CD4-positive, alpha-beta T cell treated with Interleukin-10 for 1 hour (primary cell): ENCODE data around the gene WFDC1.
A peak's percentile ranks its signal among the peaks of the same experiment; 100 is the strongest.

Source experiments
- DNase-seq: peaks from one replicate; pipeline ENCODE4 v3.0.0-alpha.2; 2020

WFDC1 gene

DNA sequence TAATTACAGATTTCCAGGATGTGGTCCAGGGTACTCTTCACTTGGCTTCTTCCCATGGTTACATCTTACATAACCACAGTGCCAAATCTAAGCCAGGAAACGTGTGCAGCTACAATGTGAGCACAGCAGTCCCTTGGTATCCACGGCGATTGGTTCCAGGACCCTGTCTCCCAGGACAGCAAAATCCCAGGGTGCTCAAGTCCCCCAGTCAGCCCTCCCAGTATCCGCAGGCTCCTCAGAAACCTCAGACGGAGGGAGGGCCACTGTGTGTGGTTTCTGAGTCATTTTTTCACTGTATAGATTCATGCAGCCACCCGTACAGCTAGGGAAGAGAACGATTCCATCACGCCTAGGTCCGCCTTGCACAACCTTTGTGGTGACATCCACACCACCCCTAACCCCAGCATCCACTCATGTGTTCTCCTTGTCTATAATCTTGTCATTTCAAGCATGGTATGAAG, 62.5 kb downstream of the WFDC1 start:
- no peak for DNase-seq

DNA sequence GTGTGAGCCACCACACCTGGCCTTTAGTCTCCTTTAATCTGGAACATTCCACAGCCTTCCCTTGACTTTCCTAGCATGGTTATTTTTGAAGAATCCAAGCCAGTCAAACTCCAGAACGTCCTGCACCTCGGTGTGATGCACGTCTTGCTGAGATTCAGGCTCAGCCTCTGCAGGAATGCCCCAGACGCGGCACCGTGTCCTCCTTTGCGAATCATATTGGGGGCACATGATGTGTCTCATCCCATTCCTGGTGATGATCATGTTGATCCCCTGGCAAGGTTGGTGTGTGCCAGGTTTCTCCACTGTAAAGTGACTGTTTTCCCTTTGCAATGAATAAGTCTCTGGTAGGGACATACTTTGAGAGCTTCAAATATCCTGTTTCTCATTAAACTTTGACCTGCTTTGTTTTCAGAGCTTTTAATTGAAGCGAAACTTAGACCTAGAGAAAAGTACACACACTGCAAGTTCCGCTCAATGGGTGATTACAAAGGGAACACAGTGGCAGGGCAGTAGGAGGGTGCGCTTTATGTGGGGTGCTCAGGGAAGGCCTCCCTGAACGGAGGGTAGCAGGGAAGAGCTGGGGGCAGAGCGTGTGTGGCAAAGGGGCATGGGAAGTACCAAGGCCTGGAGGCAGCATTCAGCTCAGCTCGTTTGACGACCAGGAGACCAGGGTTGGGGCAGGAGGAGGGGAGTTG, 64.1 kb downstream of the WFDC1 start:
- no peak for DNase-seq

DNA sequence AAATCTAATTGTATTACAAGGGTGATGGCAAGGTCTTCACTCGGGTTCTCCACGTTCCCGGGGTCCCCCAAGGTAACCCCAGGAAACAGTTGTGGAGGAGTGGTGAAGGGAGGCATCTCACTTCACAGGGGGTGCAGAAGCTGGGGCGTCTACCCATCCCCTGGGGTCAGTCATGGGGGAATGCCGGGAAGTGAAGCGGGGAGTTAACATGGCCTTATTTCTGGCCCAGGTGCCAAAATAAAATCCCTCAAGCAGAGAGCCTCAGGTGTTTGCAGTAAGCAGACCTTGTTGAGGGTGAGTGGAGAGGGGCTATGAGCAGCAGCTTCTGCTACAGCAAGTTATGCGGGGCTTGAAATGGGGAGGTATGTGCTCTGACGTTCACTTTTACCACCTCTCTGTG, 64.6 kb downstream of the WFDC1 start:
- no peak for DNase-seq

DNA sequence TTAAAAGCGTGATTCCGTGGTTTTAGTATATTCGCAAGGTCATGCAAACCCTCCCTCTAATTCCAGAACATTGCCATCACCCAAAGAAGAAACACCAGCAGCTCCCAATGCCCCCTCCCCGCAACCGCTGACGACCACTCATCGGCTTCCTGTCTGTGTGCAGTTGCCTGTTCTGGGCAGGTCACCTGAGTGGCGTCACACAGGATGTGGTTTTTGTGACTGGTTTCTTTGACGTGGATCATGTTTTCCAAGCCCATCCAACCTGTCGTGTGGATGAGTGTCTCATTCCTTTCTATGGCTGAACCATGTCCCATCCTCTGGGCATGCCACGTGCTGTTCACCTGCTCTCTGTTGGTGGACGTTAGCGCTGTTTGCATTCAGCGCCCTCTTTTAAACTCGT, 65.5 kb downstream of the WFDC1 start:
- DNase-seq, result peak; percentile 9

- no peak for DNase-seq
Observed at GRCh38 chr16:84360748-84361147, 66.1 kb downstream of the WFDC1 start.

DNA sequence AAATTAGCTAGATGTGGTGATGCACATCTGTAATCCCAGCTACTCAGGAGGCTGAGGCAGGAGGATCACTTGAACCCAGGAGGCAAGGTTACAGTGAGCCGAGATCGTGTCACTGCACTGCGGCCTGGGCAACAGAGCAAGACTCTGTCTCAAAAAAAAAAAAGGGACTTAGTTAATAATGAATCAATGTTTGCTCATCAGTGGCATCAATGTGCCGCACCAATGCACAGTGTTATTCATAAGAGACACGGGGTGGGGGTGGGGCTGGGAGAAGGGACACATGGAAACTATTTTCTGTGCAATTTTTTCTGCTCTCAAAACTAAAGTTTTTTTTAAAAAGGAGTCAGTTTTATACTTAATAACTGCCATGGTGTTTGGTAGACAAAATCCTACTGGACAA, 66.9 kb downstream of the WFDC1 start:
- DNase-seq, result no peak

GRCh38 chr16:84362471-84362941, 67.8 kb downstream of the WFDC1 start:
- DNase-seq, result no peak

DNA sequence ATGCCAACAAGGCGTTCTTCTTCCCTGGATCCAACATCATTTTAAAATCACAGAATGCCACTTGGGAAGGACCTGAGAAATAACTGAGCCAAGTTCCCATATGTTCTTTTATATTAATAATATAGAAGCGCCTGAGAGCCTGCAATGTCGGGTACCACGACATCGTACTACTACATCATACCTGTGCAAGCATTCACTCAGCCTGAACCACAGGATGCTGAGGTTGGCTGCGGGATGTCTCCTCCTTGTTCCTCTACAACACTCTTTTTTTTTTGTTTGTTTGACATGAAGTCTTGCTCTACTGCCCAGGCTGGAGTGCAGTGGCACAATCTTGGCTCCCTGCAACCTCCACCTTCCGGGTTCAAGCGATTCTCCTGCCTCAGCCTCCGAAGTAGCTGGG, 71.5 kb downstream of the WFDC1 start:
- DNase-seq, result no peak

DNA sequence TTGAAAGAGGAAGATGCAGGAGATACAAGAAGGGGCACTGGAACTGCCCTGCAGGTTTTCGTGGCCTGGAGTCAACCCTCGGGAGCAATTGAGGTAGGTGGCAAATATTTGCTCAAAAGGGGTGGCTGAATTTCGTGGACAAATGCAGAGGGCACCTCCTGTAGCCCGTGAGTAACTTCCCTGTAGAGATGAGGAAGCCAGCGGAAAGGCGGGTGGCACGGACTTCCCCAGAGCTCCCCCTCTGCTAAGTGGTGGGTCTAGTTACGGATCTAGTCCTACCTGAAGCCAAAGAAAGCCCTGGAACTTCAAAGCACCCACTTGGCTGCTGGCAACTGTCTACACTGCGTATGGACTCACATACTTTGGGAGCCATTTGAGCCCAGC, 72.6 kb downstream of the WFDC1 start:
- DNase-seq, result no peak

- no peak for DNase-seq
Observed at GRCh38 chr16:84367750-84368307, 73.2 kb downstream of the WFDC1 start.

- no peak for DNase-seq
Observed at GRCh38 chr16:84368308-84368996, 73.8 kb downstream of the WFDC1 start, which contains the start of gene ATP2C2. ATP2C2 (plus strand) TSS chr16:84368538; CDS start chr16:84368616, 78 bp downstream.

GRCh38 chr16:84369105-84369504, 74.4 kb downstream of the WFDC1 start:
- DNase-seq, result no peak

DNA sequence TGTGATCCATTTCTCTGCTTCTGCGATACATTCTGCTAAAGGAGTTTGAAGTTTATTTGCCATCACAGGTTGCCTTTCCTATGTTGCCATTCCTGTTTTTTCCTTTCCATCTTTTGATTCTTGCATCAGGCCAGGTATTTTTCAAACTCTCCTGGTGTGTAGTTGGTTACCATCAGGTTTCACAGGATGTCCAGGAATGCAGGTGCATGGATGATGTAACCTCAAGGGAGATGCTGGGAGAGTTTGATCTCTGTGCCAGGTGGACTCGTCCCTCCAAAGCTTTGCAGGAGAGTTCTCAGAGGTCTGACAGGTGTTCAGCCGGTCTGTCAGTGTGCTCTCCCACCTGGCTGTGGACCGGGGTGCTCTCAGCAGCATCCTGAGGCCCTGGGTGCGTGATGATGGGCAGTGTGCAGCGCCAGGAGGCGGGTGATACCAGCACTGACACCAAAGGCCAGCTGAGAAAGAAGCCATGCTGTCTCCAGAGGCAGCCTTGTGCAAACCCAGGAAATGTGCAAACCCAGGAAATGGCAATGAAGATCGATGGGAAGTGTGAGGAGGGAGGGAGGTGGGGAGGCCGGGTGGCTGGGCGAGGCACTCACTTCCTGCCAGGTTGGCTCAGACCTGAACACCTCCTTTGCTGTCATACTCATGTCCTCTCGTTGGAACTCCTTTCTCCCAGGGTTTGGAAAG, 75.4 kb downstream of the WFDC1 start:
- no peak for DNase-seq

DNA sequence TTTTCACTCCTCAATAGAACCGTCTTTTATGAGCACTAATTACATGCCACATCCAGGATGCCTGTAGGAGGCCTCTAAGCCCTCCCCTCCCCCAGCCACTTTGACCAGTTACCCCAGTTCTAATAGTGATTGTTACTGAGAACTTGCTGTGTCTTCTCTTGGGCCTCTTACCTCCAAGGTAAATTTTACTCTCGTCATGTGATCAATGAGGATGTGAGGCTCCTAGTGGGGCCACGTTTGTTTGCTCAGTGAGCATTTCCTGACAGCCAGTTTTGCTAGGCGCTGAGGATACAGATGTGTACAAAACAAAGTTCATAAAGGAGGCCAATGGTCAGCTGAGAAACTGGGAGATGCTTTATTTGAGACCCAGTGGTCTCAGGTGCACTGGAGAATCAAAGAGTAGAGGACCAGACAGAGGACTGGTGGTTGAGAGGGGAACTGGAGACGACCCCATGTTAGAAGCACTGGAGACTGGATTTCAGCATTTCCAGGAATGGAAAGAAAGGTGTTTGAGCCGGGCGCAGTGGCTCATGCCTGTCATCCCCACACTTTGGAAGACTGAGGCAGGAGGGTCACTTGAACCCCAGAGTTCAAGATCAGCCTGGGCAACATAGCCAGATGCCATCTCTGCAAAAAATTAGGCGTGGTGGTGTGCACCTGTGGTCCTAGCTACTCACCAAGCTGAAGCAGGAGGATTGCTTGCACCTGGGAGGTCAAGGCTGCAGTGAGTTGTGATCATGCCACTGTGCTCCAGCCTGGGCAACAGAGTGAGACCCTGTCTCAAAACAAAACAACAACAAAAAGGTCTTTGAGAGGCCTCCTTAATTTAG, 76.3 kb downstream of the WFDC1 start:
- no peak for DNase-seq

GRCh38 chr16:84371553-84371865, 76.8 kb downstream of the WFDC1 start:
- DNase-seq, result no peak

GRCh38 chr16:84373907-84374489, 79.3 kb downstream of the WFDC1 start:
- no peak for DNase-seq

- DNase-seq, result no peak
Observed at GRCh38 chr16:84378099-84378498, 83.4 kb downstream of the WFDC1 start.

GRCh38 chr16:84378567-84378966, 83.9 kb downstream of the WFDC1 start:
- no peak for DNase-seq

DNA sequence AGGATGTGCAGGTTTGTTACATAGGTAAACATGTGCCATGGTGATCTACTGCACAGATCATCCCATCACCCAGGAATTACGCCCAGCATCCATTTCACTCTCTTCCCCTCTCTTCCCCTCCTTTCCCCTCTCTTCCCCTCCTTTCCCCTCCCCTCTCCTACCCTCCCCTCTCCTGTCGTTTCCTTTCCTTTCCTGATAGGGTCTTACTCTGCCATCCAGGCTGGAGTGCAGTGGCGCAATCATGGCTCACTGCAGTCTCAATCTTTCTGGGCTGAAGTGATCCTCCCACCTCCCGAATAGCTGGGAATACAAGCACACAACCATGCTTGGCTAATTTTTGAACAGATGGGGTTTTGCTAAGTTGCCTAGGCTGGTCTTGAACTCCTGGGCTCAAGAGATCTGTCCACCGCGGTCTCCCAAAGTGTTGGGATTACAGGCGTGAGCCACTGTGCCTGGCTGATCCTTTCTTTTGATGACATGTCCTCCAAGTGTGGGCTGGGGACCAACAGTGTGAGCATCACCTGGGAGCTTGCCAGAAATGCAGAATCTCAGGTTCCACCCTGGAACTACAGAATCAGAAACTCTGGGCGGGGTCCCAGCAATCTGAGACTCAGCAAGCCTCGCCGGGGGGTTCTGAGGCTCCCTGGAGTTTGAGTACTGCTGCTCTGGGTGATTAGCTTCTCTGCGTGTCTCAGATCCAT, 84.5 kb downstream of the WFDC1 start:
- DNase-seq, result no peak
